ENCODE data around the gene SLC13A3.
"Not testable (repeated sequence)": the region's sequence is repeated elsewhere in the genome, so short reads cannot be mapped to it uniquely, and the experiment has no call there.

SLC13A3 gene

DNA sequence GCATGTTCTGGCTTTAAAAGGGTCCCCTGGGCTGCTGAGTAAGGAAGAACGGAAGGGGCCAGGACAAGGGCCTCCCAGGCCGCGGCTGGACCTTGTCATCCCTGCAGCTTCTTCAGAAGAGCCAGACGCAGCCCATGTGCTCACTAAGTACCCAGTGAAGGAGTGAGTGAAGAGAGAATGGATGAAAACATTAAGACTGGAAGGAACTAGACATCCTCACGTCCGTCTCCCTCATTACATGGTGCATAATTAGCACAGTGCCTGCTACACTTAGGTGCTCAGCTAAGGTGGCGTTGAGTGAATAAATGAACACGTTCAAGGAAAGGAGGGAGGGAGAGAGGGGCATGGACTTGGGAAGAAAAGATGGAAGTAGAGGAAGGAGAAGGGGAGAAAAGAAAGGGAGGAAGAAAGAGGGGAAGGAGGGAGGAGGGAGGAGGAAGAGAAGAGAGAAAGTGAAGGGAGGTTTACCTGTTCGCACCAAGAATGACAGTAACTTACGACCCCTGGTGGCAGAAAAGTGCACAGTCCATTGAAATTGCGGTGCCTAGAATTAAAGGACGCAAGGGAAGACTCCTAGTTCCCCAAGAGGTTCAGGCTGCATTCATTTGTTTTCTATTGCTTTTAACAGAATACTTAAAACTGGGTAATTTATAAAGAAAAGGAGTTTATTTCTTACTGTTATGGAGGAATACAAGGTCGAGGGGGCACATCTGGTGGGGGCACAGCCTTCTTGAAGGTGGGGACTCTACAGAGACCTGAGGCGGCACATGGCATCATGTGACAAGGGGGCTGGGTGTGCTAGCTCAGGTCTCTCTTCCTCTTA, 30.0 kb upstream of the SLC13A3 start:
- DNase-seq (ENCODE audit: low read depth in 1 of 2, low spot score in 1 of 2) = peak; percentile 25 to 44

DNA sequence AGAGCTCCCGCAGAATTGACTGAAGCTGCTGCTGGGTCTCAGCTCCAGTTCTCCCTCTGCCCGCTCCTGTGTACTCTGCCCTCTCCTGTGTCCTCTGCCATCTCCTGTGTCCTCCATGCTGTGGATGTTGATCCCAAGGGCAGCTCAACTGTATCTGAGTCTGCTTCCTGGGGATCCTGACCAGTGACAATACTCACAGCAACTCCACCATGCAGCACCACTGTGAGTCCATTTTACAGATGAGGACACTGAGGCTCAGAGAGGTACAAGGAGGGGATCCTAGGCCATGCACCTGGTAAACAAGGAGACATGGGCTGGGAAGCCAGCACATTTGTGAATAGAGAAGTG, 29.4 kb upstream of the SLC13A3 start:
- DNase-seq (ENCODE audit: low read depth in 1 of 2, low spot score in 1 of 2) = no peak

GRCh38 chr20:46678516-46678915, 27.3 kb upstream of the SLC13A3 start:
- no peak for DNase-seq (ENCODE audit: low read depth in 1 of 2, low spot score in 1 of 2)

- no peak for DNase-seq (ENCODE audit: low read depth in 1 of 2, low spot score in 1 of 2)
Measured at GRCh38 chr20:46677608-46678007, 26.3 kb upstream of the SLC13A3 start.

DNA sequence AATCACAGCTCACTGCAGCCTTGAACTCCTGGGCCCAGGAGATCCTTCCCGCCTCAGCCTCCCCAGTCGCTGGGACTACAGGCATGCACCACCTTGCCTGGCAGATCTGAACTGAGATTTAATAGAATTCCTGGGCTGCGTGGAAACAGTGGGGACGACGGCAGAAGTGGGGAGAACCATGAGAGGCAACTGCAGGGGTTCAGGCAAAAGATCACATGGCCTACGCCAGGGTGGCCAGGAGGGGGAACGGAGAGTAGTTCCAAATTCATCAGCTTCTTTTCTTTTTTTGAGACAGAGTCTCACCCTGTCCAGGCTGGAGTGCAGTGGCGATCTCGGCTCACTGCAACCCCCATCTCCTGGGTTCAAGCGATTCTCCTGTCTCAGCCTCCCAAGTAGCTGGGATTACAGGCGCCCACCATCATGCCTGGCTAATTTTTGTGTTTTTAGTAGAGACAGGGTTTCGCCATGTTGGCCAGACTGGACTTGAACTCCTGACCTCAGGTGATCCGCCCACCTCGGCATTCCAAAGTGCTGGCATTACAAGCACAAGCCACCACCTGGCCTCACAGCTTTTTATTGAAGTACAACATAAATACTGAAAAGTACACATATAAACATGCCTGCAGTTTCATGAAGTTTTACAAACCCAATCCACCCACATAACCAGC, 25.5 kb upstream of the SLC13A3 start:
- not testable (repeated sequence) for DNase-seq (ENCODE audit: low read depth in 1 of 2, low spot score in 1 of 2)

DNA sequence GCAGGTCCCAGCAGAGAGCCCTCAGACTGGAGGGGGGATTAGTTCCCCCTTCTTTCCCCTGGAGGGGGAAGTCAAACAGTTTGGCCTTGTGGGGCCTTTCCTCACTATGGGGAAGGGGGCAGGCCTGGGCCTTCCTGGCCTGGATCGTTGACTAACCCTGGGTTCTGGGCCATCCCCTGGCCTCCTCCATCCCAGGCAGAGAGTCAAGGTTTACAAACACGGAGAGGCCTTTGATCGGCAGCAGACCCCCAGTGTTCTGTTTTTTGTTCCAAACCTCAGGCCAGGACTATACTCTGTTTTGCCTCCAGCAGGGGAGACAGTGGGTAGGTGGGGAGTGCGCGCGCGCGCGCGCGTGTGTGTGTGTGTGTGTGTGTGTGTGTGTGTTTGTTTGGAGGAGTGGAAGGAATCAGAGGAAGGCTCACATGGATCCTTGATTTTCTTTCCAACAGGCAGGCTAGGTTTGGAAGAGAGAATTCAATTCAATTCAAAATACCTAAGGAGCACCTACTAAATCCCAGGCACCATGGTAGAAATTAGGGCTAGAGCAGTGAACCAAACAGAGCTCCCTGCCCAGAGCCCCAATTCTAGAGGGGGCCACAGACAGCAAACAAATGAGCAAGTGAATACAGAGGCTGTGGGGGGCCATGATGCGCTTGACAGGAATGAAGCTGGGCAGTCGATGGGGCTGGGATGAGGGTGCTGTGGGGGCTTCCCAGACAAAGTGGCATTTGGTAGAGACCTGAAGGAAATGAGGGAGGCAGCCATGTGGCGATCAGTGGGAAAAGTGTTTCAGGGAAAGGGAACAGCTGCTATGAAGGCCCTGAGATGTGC, 23.2 kb upstream of the SLC13A3 start:
- no peak for DNase-seq (ENCODE audit: low read depth in 1 of 2, low spot score in 1 of 2)

DNA sequence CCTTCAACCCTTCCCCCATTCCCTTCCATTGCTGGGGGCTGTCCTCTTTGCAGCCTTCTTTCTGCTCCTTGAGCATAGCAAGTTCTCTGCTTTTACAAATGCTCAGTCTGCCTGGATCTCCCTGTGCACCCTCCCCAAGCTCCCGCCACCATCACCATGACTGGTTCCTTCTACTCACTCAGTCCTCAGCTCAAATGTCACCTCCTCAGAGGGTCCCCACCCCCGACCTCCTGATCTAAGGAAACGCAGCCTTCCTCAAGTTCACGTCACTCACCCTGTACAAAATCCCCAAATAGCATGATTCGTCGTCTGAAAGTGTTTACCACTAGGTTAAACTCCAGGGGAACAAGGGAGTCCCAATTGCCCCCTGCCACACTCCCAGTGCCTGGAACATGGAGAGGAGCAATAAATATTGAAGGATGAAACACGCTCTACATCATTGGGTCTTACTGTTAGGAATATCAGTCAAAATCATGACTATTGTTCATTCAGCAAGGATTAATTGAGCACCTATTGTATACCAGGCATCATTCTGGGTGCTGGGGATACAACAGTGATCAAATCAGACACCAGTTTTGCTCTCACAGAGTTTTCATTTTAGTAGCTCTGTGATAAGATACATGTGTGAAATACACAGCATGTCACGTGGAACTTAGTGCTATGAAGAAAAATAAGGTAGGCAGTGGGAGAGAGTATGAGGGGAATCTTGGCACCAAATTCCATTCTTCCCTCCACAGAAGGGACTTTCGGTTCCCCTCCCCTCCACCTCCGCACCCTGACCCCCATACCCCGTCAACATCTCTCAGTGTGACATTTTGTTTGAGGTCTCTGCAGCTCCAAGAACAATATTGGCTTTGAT, 22.4 kb upstream of the SLC13A3 start:
- DNase-seq (ENCODE audit: low read depth in 1 of 2, low spot score in 1 of 2) = no peak

DNA sequence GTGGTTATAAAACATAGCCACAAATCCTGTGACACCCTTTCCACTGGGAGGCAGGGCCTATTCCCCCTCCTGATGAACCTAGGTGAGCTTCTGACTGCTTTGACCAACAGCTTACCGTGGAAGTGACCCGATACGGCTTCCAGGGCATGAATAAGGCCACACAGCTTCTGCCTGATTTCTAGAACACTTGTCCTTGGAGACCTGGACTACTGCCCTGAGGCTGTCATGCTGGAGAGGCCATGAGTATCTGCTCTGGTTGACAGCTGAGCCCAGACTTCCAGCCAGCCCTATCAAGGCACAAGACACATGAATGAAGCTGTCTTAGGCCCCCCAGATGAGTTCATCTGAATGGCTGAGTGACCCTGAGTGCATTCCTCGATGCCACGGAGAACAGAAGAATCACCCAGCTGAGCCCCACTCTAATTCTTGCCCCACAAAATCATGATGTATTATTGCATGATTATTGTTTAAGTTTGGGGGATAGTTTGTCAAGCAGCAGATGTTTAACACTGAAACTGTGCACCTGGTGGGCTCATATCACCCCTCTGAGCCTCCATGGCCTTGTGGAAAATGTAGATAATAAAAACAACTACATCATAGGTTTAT, 21.4 kb upstream of the SLC13A3 start:
- no peak for DNase-seq (ENCODE audit: low read depth in 1 of 2, low spot score in 1 of 2)

GRCh38 chr20:46671866-46672542, 20.7 kb upstream of the SLC13A3 start:
- DNase-seq (ENCODE audit: low read depth in 1 of 2, low spot score in 1 of 2) = no peak

DNA sequence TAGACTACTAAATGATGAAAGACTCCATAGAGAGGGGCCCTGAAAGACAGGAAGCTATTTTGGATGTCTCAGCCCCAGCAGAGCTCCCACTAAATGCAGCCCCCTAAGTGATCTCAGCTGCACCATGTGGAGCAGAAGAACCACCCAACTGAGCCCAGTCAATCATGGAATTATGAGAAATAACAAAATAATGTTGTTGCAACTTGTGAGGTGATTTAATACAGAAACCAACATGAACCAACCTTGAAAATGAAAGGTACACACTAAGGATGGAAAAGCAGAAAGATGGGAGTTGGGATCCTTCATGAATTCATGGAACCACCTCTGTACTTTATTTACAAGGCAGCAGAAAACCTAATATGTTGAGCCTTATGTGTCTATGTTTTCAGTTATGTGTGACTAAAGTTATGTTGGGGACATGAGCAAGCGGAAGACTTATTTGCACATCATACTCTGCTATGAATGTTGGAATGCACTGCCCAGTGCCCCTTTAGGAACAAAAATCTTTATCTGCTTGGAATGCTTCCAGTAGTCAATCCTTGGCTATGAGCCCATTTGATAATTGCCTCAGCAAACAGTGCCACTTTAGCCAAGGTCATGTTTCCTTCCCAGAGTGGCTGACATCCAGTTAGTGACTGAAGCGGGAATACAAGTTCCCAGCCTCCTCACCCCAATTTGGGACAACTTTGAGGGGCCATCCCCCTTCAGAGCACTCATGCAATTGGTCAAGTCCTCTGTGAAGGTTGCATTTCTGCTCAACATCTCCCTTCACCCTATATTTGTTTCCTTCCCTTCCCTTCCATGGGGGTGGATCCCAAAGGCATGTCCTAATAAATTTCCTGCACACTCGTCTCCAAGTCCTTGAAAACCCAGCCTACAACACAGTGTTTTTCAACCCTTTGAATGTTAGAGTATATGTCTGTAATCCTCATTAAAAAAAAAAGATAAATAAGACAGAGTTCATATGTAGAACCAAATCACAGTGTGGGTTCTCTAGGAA, 19.6 kb upstream of the SLC13A3 start:
- DNase-seq (ENCODE audit: low read depth in 1 of 2, low spot score in 1 of 2) = no peak

DNA sequence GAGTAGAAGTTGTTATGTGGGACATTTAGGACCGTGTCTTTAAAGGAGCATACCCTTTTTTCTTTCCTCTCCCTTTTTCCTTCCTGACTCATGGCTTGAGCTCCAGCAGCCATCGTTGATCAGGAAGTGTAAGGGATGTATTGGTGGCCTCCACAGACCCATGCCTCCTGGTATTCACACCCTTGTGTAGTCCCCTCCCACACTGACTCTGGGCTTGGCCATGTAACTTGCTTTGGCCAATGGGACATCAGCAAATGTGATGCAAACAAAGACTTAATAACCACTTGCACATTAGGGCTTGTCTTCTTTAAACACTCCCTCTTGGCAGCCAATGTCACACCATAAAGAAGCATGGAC, 18.9 kb upstream of the SLC13A3 start:
- DNase-seq (ENCODE audit: low read depth in 1 of 2, low spot score in 1 of 2) = no peak

DNA sequence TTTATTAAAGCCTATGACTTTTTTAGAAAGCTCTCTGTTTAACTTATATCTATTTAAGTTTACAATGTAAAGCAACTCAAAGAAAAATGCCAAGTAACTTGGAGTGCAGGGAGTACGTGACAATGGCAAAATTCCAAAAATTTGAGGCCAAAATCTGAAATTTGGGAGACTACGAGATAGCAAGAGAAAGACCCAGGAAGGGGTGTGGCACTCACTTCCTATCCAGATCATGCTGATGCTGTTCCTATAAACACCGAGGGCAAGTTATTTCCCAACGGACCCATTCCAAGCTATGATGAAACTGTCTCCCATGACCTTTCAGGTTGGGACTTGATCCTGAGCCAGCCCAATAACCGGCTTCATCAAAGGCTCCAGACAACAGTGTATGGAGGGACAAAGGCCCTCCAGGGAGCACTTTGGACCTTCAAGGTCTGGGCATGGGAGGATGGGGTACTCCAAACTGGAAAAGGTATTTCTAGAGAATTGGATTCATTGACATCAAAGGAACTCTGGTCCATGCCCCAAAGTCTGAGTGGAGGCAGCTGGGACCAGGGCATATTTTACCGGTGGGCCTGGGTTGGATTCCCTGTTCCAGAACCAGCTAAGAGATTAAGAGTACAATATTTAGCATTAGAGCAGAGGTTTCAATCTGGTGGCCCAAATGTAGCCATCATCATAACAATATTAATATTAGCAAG, 15.7 kb upstream of the SLC13A3 start:
- no peak for DNase-seq (ENCODE audit: low read depth in 1 of 2, low spot score in 1 of 2)

DNA sequence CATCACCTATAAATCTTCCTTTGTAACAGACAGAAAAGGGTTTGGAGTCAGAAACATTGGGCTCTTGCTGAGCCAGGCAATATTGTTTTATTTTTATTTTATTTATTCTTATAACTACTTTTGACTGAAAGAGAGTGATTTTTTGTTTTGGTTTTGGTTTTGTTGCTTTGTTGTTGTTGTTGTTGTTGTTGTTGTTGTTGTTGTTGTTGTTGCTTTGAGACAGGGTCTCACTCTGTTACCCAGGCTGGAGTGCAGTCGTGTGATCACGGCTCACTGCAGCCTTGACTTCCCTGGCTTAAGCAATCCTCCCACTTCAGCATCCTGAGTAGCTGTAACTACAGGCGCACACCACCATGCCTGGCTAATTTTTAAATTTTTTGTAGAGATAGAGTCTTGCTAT, 15.0 kb upstream of the SLC13A3 start:
- no peak for DNase-seq (ENCODE audit: low read depth in 1 of 2, low spot score in 1 of 2)

DNA sequence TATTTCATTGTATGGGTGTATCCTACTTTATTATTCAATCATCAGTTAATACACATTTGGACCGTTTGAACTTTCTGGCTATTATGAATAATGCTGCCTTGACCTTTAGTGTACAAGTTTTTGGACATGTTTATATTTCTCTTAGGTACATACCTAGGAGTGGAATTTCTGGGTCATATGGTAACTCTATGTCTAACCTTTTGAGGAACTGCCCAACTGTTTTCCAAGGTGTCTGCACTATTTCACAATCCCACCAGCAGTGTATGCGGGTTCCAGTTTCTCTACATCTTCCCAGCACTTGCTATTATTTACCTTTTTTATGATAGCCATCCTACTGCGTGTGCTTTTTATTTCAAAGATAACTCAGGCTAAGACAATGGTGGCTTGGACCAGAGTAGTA, 14.3 kb upstream of the SLC13A3 start:
- DNase-seq (ENCODE audit: low read depth in 1 of 2, low spot score in 1 of 2) = no peak

- DNase-seq (ENCODE audit: low read depth in 1 of 2, low spot score in 1 of 2) = no peak
Measured at GRCh38 chr20:46663531-46663930, 12.3 kb upstream of the SLC13A3 start.

DNA sequence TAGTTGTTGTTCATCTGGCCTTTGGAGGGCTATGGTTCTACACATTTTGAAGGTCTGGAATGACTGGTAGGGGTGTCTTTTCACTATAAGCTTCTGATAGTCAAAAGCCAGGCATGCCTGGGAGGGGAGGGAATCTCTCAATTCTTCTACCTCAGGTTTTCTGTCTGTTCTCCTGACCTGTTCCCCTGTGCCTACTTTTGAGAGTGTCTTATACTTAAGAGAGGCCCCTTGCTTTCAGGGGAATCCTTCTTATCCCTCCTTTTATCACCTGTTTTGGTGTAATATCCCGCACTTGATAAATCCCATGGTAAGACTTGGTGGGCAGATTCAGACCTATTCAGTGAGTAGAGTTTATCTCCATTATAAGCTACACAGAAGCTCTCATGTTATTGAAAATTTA, 10.4 kb upstream of the SLC13A3 start:
- no peak for DNase-seq (ENCODE audit: low read depth in 1 of 2, low spot score in 1 of 2)

DNA sequence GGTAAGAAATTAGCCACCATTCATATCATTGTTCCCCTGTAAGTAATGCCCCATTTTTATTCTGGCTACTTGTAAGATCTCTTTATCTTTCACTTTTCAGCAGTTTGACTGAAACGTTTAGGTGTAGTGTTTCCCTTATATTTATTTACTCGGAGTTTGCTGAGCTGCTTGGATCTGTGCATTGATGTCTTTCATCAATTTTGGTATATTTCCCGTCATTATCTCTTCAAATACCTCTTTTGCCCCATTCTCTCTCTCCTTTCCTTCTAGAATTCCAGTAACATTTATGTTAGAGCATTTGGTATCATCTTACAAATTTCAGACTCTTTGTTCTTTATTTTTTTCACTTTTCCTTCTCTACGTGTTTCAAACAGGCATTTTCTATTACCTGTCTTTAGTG, 9.2 kb upstream of the SLC13A3 start:
- no peak for DNase-seq (ENCODE audit: low read depth in 1 of 2, low spot score in 1 of 2)

DNA sequence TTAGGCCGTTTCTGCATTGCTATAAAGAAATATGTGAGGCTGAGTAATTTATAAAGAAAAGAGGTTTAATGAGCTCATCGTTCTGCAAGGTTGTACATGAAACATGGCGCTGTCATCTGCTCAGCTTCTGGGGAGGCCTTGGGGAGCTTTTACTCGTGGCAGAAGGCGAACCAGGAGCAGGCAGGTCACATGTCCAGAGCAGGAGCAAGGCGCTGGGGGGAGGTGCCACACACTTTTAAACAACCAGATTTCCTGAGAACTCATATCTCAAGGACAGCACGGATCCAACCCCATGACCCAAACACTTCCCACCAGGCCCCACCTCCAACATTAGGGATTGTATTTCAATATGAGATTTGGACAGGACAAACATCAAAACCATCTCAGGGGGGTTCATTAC, 6.4 kb upstream of the SLC13A3 start:
- no peak for DNase-seq (ENCODE audit: low read depth in 1 of 2, low spot score in 1 of 2)

All from activated T-helper 1 cell treated with anti-CD3 and anti-CD28 coated beads, Interleukin-2, amount 50 U/mL, for 16 hours (primary cell).